T-cell (primary cell): ENCODE results near the gene CLEC2D. TPM values are rescaled to one million over a fixed set of nuclear protein-coding genes. Genes with fewer than 3 reads are reported as not detected.

Source experiments
- ATAC-seq, 4 experiments: fragments of 200-7000 bp in 3 of 4; fragments of 150-1000 bp in 1 of 4; cut with Tn5 transposase; replicated peaks in 1 of 4; 1 replicate in 3 of 4; 2 replicates in 1 of 4; pipeline ENCODE4 v1.10.0; 2021; ENCODE audit warnings: moderate library complexity in 3 of 4, mild to moderate bottlenecking in 2 of 4, moderate number of reproducible peaks in 1 of 4
- CTCF ChIA-PET, 2 donors: fragments of 300-600 bp; sonication (Branson Sonifier 250); formaldehyde crosslinking; loops; one replicate each; lab custom pipeline; 2022; ENCODE audit warnings: antibody characterized with exemption in 2 of 2; lab: Charles Lee
- POLR2A ChIA-PET, 2 donors: fragments of 300-600 bp; sonication (Branson Sonifier 250); formaldehyde crosslinking; loops; one replicate each; lab custom pipeline; 2022; ENCODE audit warnings: antibody characterized with exemption in 2 of 2; lab: Charles Lee
- DNase-seq, 35 experiments: peaks; one replicate each; pipeline versions ENCODE4 v3.0.0 to v3.0.0-alpha.2; 2013 to 2023
- H3K27ac ChIP-seq: one replicate; pipeline ENCODE4 v1.5.1; 2013; ENCODE audit warnings: low read length
- H3K27me3 ChIP-seq, 2 experiments: replicated peaks in 1 of 2; 1 replicate in 1 of 2; 2 replicates in 1 of 2; pipeline versions ENCODE4 v1.6.1 to v1.7.0; 2013; ENCODE audit warnings: low read length in 1 of 2, mixed read lengths in 1 of 2; ENCODE audit not compliant: control insufficient read depth in 2 of 2, insufficient read depth in 2 of 2; ENCODE audit errors: extremely low read depth in 1 of 2
- H3K36me3 ChIP-seq, 2 donors: 1 replicate in 1 of 2; 2 replicates in 1 of 2; pipeline versions ENCODE4 v1.6.1 to v1.7.0; 2013; ENCODE audit warnings: low read length in 1 of 2; ENCODE audit not compliant: control insufficient read depth in 2 of 2, insufficient read depth in 1 of 2; ENCODE audit errors: extremely low read depth in 1 of 2
- H3K4me1 ChIP-seq, 2 experiments: 1 replicate in 1 of 2; 2 replicates in 1 of 2; pipeline versions ENCODE4 v1.6.1 to v1.7.0; 2013; ENCODE audit warnings: low read length in 2 of 2, mixed read lengths in 1 of 2; ENCODE audit not compliant: insufficient read depth in 2 of 2, control insufficient read depth in 1 of 2; ENCODE audit errors: extremely low read depth in 1 of 2
- H3K4me3 ChIP-seq, 2 donors: 1 replicate in 1 of 2; 2 replicates in 1 of 2; pipeline versions ENCODE4 v1.5.1 to v1.7.0; 2013; ENCODE audit warnings: mild to moderate bottlenecking in 2 of 2, low read length in 1 of 2, moderate library complexity in 1 of 2; ENCODE audit not compliant: control insufficient read depth in 1 of 2; ENCODE audit errors: extremely low read depth in 1 of 2
- H3K9me3 ChIP-seq: 2 replicates; pipeline ENCODE4 v1.7.0; 2013
- H3K27ac Mint-ChIP-seq, 2 donors: one replicate each; pipeline ENCODE4 v1.8.0; 2020 to 2021; ENCODE audit warnings: mild to moderate bottlenecking in 2 of 2, mixed read lengths in 2 of 2
- H3K27me3 Mint-ChIP-seq, 2 donors: one replicate each; pipeline ENCODE4 v1.8.0; 2021 to 2022; ENCODE audit warnings: mixed read lengths in 2 of 2
- H3K36me3 Mint-ChIP-seq: one replicate; pipeline ENCODE4 v1.8.0; 2021; ENCODE audit warnings: mixed read lengths
- H3K4me1 Mint-ChIP-seq, 3 donors: one replicate each; pipeline ENCODE4 v1.8.0; 2020 to 2022; ENCODE audit warnings: mixed read lengths in 3 of 3, mild to moderate bottlenecking in 1 of 3
- H3K4me3 Mint-ChIP-seq, 3 donors: one replicate each; pipeline ENCODE4 v1.8.0; 2020 to 2022; ENCODE audit warnings: mild to moderate bottlenecking in 3 of 3, mixed read lengths in 3 of 3, moderate library complexity in 3 of 3
- H3K9me3 Mint-ChIP-seq, 3 donors: one replicate each; pipeline ENCODE4 v1.8.0; 2020 to 2022; ENCODE audit warnings: mixed read lengths in 3 of 3
- whole genome bisulfite sequencing: methylation state at CpG from one replicate; pipeline ENCODE4 v1.1.5; 2013; ENCODE audit warnings: missing lambda C conversion rate; ENCODE audit not compliant: insufficient coverage; 5-methylcytosine and 5-hydroxymethylcytosine counted together
- total RNA-seq, 35 experiments: library from RNA in 6 of 35; stranded (reverse) in 6 of 35; fragments of 120-200 nt in 1 of 35; gene quantifications; one replicate each; pipeline versions ENCODE4 v1.2.1 to v1.2.4 and lab custom pipeline; 2013 to 2026

The CLEC2D gene, protein sequence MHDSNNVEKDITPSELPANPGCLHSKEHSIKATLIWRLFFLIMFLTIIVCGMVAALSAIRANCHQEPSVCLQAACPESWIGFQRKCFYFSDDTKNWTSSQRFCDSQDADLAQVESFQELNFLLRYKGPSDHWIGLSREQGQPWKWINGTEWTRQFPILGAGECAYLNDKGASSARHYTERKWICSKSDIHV
- total RNA-seq (100 to 1,000 TPM; 217 to 338 (median 311) TPM), total RNA-seq (lab: John Stamatoyannopoulos, UW) (229 to 635 (median 356) reads per million in 29 experiments)
- total RNA-seq (2013), result 380 TPM

DNA sequence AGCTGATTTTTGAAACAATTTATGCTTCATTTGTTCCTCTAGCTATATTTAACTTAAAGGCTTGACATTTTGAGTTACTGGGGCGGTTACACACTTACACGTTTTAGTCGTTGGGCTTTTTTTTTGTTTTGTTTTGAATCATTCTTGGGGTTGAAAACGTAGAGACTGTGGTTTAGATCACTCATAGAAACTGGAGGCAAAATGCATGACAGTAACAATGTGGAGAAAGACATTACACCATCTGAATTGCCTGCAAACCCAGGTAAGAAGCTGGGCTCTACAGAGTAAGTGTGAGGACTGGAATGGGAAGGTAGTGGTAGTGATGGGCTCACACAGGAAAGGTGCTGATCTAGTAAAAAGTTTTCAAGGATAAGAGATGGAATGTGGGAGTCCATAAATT is at the start of gene CLEC2D:
TSS of gene CLEC2D (plus strand) at position 180 of the 400 bp plus-strand sequence. CDS start at position 202, 22 bp downstream.
- DNase-seq, result peak in 9 of 35 experiments; percentile 19 to 76 (median 36)
- 0% methylated on average over 1 of the region's 4 CpGs for WGBS
- Histone ChIP-seq H3K4me1 (peaks cover 39 to 47% of the 10 kb centered on the region in 2 experiments), H3K36me3 (peaks cover 0 to 22% of the 10 kb centered on the region in 2 donors), H3K9me3 (no peaks in the 10 kb centered on the region), H3K27me3 (no peaks in the 10 kb centered on the region), H3K4me3 (peak within 1 kb of the TSS; percentile 69 to 77), H3K27ac (peak within 1 kb of the TSS; percentile 74)
- POLR2A ChIA-PET, result interaction anchor here (0.6 to 6.1 kb wide), 16 partner anchors 8 to 195 kb away, joined by 3 to 54 read pairs (median 7); partner anchors contain the start of gene CD69 (in 1 of the 2)
- CTCF ChIA-PET, result interaction anchor here (0.7 to 2.2 kb wide), 16 partner anchors 13 to 128 kb away, joined by 3 to 15 read pairs (median 4); no protein-coding TSS in a partner anchor
- Mint-ChIP-seq H3K4me3 (peak within 1 kb of the TSS; percentile 85 to 90 (median 89)), H3K4me1 (peaks cover 66 to 70% (median 66%) of the 10 kb centered on the region in 3 donors), H3K27ac (peak within 1 kb of the TSS; percentile 83 to 95), H3K9me3 (no peaks in the 10 kb centered on the region), H3K27me3 (no peaks in the 10 kb centered on the region), H3K36me3 (peaks cover 58% of the 10 kb centered on the region)
- ATAC-seq, result peak; percentile 44 to 57 (median 54)

DNA sequence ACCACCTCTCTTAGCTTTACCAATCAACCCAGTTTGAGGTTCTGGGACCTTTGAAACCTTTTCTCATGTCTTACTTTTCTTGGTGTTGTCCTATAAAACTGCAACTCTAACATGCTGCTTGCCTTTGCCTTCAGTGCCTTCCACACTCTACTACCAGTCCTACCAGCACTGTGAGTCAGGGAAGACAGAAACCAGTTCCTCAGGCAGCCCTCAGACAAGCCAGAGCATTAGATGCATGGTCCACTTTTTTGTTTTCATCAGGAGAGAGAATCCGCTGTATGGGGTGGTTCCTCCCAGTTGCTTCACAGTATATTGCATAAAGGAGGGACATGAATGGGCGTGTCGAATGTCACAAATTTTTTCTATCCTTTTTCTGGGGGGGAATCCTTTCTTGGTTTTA is 44.5 kb upstream of the CLEC2D start:
- Histone ChIP-seq H3K27ac (no peak overlapping the region), H3K27me3 (no peaks in the 10 kb centered on the region), H3K9me3 (no peaks in the 10 kb centered on the region), H3K36me3 (peaks cover 0 to 2% of the 10 kb centered on the region in 2 donors), H3K4me1 (peaks cover 0 to 3% of the 10 kb centered on the region in 2 experiments), H3K4me3 (no peak overlapping the region)
- DNase-seq, result no peak
- Mint-ChIP-seq H3K4me3 (no peak overlapping the region), H3K4me1 (peaks cover 5 to 32% (median 9%) of the 10 kb centered on the region in 3 donors), H3K27ac (no peak overlapping the region), H3K9me3 (peaks cover 14 to 25% (median 17%) of the 10 kb centered on the region in 3 donors), H3K36me3 (peaks cover 45% of the 10 kb centered on the region), H3K27me3 (no peaks in the 10 kb centered on the region)
- WGBS, result no CpG with 5 or more reads among the region's 3 CpGs
- ChIA-PET POLR2A (no interaction called here), CTCF (interaction anchor here in 1 of 2 donors (0.9 to 1.3 kb wide), 4 partner anchors 10 to 177 kb away, joined by 3 read pairs; no protein-coding TSS in a partner anchor)
- no peak for ATAC-seq

DNA sequence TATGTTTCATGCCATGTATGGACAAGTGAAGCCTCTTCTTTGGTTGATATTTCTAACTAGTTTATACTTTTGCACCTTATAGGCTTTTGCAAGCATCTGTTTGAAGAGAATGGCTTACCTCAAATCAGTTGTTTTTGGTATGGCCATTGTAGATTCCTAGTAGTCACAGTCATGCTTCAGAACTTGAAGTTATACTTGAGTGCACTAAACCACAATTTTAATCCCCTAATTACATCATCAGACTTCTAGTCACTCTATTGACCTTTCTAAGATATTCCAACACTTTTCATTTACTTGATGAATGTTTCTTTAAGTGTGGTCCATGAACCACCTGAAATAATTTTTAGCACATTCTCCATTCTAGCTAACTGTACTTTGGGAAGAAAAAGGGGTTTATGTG is 43.2 kb upstream of the CLEC2D start:
- H3K4me1 ChIP-seq, result peaks cover 0 to 3% of the 10 kb centered on the region in 2 experiments
- Mint-ChIP-seq H3K27me3 (no peaks in the 10 kb centered on the region), H3K27ac (no peak overlapping the region), H3K4me3 (no peak overlapping the region), H3K4me1 (peaks cover 10 to 38% (median 17%) of the 10 kb centered on the region in 3 donors), H3K9me3 (peaks cover 14 to 25% (median 17%) of the 10 kb centered on the region in 3 donors), H3K36me3 (peaks cover 45% of the 10 kb centered on the region)
- ATAC-seq (no peak), DNase-seq (no peak)
- POLR2A ChIA-PET, result no interaction called here
- H3K4me3 ChIP-seq, result no peak overlapping the region
- CTCF ChIA-PET, result no interaction called here
- peaks cover 0 to 2% of the 10 kb centered on the region in 2 donors for H3K36me3 ChIP-seq
- no peaks in the 10 kb centered on the region for H3K27me3 ChIP-seq
- no peak overlapping the region for H3K27ac ChIP-seq
- no peaks in the 10 kb centered on the region for H3K9me3 ChIP-seq

DNA sequence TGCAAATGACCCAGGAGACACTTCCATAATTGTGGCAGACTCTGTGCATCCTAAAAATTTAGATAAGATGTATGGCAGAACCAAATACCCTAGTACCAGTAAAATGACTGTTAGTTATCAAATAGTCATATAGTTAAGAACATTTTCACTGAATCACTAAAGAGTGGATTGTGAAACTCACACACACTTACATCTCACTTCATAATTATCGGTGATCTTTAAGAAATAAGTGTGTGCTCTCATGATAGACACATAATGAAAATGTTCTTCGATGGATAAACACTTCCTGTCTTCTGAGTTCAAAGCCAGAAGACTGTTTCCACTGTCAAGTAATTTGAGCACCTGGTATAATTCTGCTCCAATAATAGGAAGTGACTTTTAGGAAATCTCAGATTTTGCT is 42.7 kb upstream of the CLEC2D start:
- Mint-ChIP-seq H3K36me3 (peaks cover 46% of the 10 kb centered on the region), H3K27me3 (no peaks in the 10 kb centered on the region), H3K27ac (peak overlapping the region in 1 of 2 donors; percentile 36), H3K9me3 (peaks cover 14 to 22% (median 17%) of the 10 kb centered on the region in 3 donors), H3K4me3 (no peak overlapping the region), H3K4me1 (peaks cover 10 to 41% (median 20%) of the 10 kb centered on the region in 3 donors)
- peaks cover 0 to 2% of the 10 kb centered on the region in 2 donors for H3K36me3 ChIP-seq
- no peaks in the 10 kb centered on the region for H3K27me3 ChIP-seq
- peaks cover 0 to 3% of the 10 kb centered on the region in 2 experiments for H3K4me1 ChIP-seq
- H3K4me3 ChIP-seq, result no peak overlapping the region
- CTCF ChIA-PET, result no interaction called here
- no peaks in the 10 kb centered on the region for H3K9me3 ChIP-seq
- WGBS, result no CpG with 5 or more reads among the region's 2 CpGs
- DNase-seq (no peak), ATAC-seq (no peak)
- H3K27ac ChIP-seq, result no peak overlapping the region
- POLR2A ChIA-PET, result interaction anchor here in 1 of 2 donors (0.7 kb wide), 1 partner anchor 91 kb away, joined by 3 read pairs; no protein-coding TSS in a partner anchor

DNA sequence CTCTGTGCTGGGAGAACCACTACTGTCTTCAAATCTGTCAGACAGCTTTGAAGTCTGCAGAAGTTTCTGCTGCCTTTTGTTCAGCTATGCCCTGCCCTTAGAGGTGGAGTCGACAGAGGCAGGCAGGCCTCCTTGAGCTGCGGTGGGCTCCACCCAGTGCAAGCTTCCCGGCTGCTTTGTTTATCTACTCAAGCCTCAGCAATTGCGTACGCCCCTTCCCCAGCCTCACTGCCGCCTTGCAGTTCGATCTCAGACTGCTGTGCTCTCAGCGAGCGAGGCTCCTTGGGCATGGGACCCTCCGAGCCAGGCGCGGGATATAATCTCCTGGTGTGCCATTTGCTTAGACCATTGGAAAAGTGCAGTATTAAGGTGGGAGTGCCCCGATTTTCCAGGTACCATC is 36.7 kb upstream of the CLEC2D start:
- H3K4me3 ChIP-seq, result no peak overlapping the region
- POLR2A ChIA-PET, result interaction anchor here in 1 of 2 donors (0.6 to 1.3 kb wide), 2 partner anchors 15 to 109 kb away, joined by 3 read pairs; no protein-coding TSS in a partner anchor
- H3K27ac ChIP-seq, result no peak overlapping the region
- CTCF ChIA-PET, result interaction anchor here (0.6 to 5.2 kb wide), 8 partner anchors 11 to 274 kb away, joined by 3 to 41 read pairs (median 4); no protein-coding TSS in a partner anchor
- Mint-ChIP-seq H3K9me3 (no peaks in the 10 kb centered on the region), H3K27me3 (no peaks in the 10 kb centered on the region), H3K27ac (peak overlapping the region; percentile 48 to 67), H3K4me1 (peaks cover 63 to 82% (median 68%) of the 10 kb centered on the region in 3 donors), H3K4me3 (peak overlapping the region in 1 of 3 donors; percentile 54), H3K36me3 (peaks cover 13% of the 10 kb centered on the region)
- peaks cover 19 to 24% of the 10 kb centered on the region in 2 experiments for H3K4me1 ChIP-seq
- no peaks in the 10 kb centered on the region for H3K27me3 ChIP-seq
- ATAC-seq, result no peak
- peaks cover 0 to 6% of the 10 kb centered on the region in 2 donors for H3K36me3 ChIP-seq
- H3K9me3 ChIP-seq, result no peaks in the 10 kb centered on the region
- peak in 16 of 35 experiments; percentile 19 to 51 (median 34) for DNase-seq
- WGBS, result 100% methylated on average over 3 of the region's 13 CpGs

DNA sequence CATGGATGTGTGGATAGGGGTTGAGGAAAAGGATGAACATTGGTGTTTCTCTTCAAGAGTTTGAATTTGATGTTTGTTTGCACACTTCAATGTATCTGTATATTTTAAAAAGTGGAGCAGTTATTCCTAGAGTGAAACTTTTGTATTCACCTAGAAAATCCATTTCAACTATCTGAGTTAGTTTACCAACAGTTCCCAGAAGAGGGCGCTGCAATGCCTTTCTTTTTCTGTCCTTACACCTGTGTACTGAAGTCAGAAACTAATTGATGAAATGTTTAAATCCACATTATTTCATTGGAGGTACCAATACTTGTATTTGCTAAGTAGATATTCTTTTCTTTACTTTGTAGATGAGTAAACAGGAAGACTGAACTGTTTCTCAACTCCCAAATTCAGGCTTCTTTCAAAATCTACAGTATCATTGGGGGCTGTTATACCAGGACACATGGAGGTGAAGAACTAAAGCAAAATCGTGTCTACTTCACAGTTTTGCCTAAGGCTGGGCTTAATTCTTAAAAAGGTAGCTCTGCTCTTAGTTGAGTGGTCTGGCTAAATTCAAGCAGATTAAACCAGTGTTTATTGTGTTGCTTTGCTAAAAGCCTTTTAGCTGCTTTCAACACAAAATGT is 35.2 kb upstream of the CLEC2D start:
- Histone ChIP-seq H3K4me1 (peaks cover 24 to 25% of the 10 kb centered on the region in 2 experiments), H3K27ac (peak overlapping the region; percentile 48), H3K4me3 (no peak overlapping the region), H3K36me3 (peaks cover 0 to 6% of the 10 kb centered on the region in 2 donors), H3K9me3 (no peaks in the 10 kb centered on the region), H3K27me3 (no peaks in the 10 kb centered on the region)
- H3K27me3 Mint-ChIP-seq, result no peaks in the 10 kb centered on the region
- peaks cover 11% of the 10 kb centered on the region for H3K36me3 Mint-ChIP-seq
- peaks cover 76 to 91% (median 77%) of the 10 kb centered on the region in 3 donors for H3K4me1 Mint-ChIP-seq
- ATAC-seq, result peak; percentile 79 to 90 (median 82)
- ChIA-PET CTCF (interaction anchor here (0.5 to 5.2 kb wide), 25 partner anchors 8 to 166 kb away, joined by 3 to 41 read pairs (median 3); partner anchors contain the start of gene CLEC2D (in 1 of the 2)), POLR2A (interaction anchor here (0.5 to 1.3 kb wide), 4 partner anchors 14 to 1022 kb away, joined by 3 to 4 read pairs (median 3); partner anchors contain the start of gene CD69 (in 1 of the 2))
- H3K9me3 Mint-ChIP-seq, result peaks cover 0 to 4% (median 0%) of the 10 kb centered on the region in 3 donors
- WGBS, result no CpG with 5 or more reads among the region's 2 CpGs
- peak; percentile 48 to 91 (median 74) for DNase-seq
- peak overlapping the region; percentile 74 to 95 for H3K27ac Mint-ChIP-seq
- peak overlapping the region; percentile 17 to 54 (median 28) for H3K4me3 Mint-ChIP-seq
